NB4 (cell line): ENCODE results near the gene PGM2.

Experiments
- MYC ChIP-seq: IDR thresholded peaks from 2 replicates; pipeline ENCODE4 v1.6.1; 2011; ENCODE audit warnings: low read depth, low read length
- POLR2A ChIP-seq: IDR thresholded peaks from 2 replicates; pipeline ENCODE4 v1.6.1; 2011; ENCODE audit warnings: mild to moderate bottlenecking; ENCODE audit not compliant: insufficient read length; ENCODE audit errors: extremely low read depth
- TF ChIP-seq, protein P1 (sequence below): IDR thresholded peaks from one replicate; pipeline ENCODE4 v1.5.1; 2012; ENCODE audit warnings: low read depth, low read length
- TF ChIP-seq, protein P2 (sequence below): IDR thresholded peaks from 2 replicates; pipeline ENCODE4 v1.6.1; 2011; ENCODE audit warnings: low read depth, low read length

DNA sequence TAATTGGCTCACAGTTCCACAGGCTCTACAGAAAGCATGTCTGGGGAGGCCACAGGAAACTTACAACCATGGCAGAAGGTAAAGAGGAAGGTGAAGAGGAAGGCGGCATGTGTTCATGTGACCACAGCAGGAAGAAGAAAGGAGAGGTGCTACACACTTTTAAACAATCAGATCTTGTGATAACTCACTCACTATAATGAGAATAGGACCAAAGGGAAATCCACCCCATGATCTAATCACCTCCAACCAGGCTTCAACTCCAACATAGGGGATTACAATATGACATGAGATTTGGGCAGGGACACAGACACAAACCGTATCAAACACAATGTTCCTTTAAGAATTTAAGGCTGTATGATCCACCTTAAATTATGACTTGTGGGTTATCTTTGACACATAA, 10.5 kb upstream of the PGM2 start:
- TF ChIP-seq, protein P1, sequence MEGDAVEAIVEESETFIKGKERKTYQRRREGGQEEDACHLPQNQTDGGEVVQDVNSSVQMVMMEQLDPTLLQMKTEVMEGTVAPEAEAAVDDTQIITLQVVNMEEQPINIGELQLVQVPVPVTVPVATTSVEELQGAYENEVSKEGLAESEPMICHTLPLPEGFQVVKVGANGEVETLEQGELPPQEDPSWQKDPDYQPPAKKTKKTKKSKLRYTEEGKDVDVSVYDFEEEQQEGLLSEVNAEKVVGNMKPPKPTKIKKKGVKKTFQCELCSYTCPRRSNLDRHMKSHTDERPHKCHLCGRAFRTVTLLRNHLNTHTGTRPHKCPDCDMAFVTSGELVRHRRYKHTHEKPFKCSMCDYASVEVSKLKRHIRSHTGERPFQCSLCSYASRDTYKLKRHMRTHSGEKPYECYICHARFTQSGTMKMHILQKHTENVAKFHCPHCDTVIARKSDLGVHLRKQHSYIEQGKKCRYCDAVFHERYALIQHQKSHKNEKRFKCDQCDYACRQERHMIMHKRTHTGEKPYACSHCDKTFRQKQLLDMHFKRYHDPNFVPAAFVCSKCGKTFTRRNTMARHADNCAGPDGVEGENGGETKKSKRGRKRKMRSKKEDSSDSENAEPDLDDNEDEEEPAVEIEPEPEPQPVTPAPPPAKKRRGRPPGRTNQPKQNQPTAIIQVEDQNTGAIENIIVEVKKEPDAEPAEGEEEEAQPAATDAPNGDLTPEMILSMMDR: no peak
- TF ChIP-seq MYC (no peak), POLR2A (no peak)
- TF ChIP-seq, protein P2, sequence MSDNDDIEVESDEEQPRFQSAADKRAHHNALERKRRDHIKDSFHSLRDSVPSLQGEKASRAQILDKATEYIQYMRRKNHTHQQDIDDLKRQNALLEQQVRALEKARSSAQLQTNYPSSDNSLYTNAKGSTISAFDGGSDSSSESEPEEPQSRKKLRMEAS: no peak
